SK-N-SH (cell line): ENCODE data around the gene PASK. TPM values are rescaled to one million over a fixed set of nuclear protein-coding genes. Genes with fewer than 3 reads are reported as not detected.

Experiments
- CTCF ChIA-PET: fragments of 300-600, 350-600 bp; formaldehyde crosslinking; extraction: SDS; loops from one replicate; lab custom pipeline; 2021; lab: Yijun Ruan, JAX
- POLR2A ChIA-PET: fragments of 350-600 bp; sonication (Branson Sonifier 250); formaldehyde crosslinking; extraction: SDS; loops from one replicate; lab custom pipeline; 2020; ENCODE audit warnings: antibody characterized with exemption, inconsistent platforms; lab: Yijun Ruan, JAX
- DNase-seq: peaks from one replicate; pipeline ENCODE4 v3.0.0; 2012
- H2AFZ ChIP-seq: fragments of 200-600 bp; sonication (generic); 2 replicates; pipeline ENCODE4 v1.8.1; 2016; ENCODE audit warnings: antibody characterized with exemption, mild to moderate bottlenecking, low read depth
- H3F3A ChIP-seq: fragments of 200-600 bp; sonication (generic); replicated peaks from 2 replicates; pipeline ENCODE3; 2016; ENCODE audit warnings: antibody characterized with exemption, mild to moderate bottlenecking; ENCODE audit not compliant: insufficient read depth
- H3K27ac ChIP-seq, 2 experiments: fragments of 200-500 bp in 1 of 2; fragments of 200-600 bp in 1 of 2; sonication (Bioruptor generic) in 1 of 2; sonication (generic), shearing (Covaris generic) in 1 of 2; 2 replicates each; pipeline versions ENCODE4 v1.5.1 to v1.6.1; 2014 to 2016; ENCODE audit warnings: low read depth in 2 of 2, inconsistent platforms in 1 of 2, low read length in 1 of 2, mild to moderate bottlenecking in 1 of 2, mixed read lengths in 1 of 2
- H3K27me3 ChIP-seq: fragments of 200-600 bp; sonication (generic), shearing (Covaris generic); 2 replicates; pipeline ENCODE4 v1.6.1; 2016; ENCODE audit warnings: mixed run types; ENCODE audit not compliant: insufficient read depth
- H3K36me3 ChIP-seq, 2 experiments: fragments of 200-500 bp in 1 of 2; fragments of 200-600 bp in 1 of 2; sonication (Bioruptor generic) in 1 of 2; sonication (generic) in 1 of 2; replicated peaks in 1 of 2; 2 replicates each; pipeline versions ENCODE3 to v1.5.1; 2014 to 2016; ENCODE audit warnings: low read length in 1 of 2, mild to moderate bottlenecking in 1 of 2; ENCODE audit not compliant: insufficient read depth in 2 of 2, control insufficient read depth in 1 of 2
- H3K4me1 ChIP-seq, 2 experiments: fragments of 200-500 bp in 1 of 2; fragments of 200-600 bp in 1 of 2; sonication (Bioruptor generic) in 1 of 2; sonication (generic), shearing (Covaris generic) in 1 of 2; 2 replicates each; pipeline versions ENCODE4 v1.5.1 to v1.6.1; 2014 to 2016; ENCODE audit warnings: low read depth in 1 of 2, low read length in 1 of 2, mixed run types in 1 of 2; ENCODE audit not compliant: insufficient read depth in 2 of 2, control insufficient read depth in 1 of 2
- H3K4me2 ChIP-seq: fragments of 200-600 bp; sonication (generic), shearing (Covaris generic); 2 replicates; pipeline ENCODE4 v1.6.1; 2017; ENCODE audit warnings: mixed run types
- H3K4me3 ChIP-seq, 2 experiments: fragments of 200-500 bp in 1 of 2; fragments of 200-600 bp in 1 of 2; sonication (Bioruptor generic) in 1 of 2; sonication (generic), shearing (Covaris generic) in 1 of 2; 2 replicates each; pipeline versions ENCODE4 v1.5.1 to v1.8.1; 2014 to 2016; ENCODE audit warnings: low read depth in 2 of 2, inconsistent platforms in 1 of 2, low read length in 1 of 2, mild to moderate bottlenecking in 1 of 2, mixed read lengths in 1 of 2, moderate library complexity in 1 of 2
- H3K79me2 ChIP-seq: fragments of 200-600 bp; sonication (generic); 2 replicates; pipeline ENCODE4 v1.8.1; 2017; ENCODE audit warnings: mild to moderate bottlenecking; ENCODE audit not compliant: insufficient read depth
- H3K9ac ChIP-seq: fragments of 200-600 bp; sonication (generic); 2 replicates; pipeline ENCODE4 v1.6.1; 2017; ENCODE audit warnings: mixed run types
- H3K9me2 ChIP-seq: fragments of 200-600 bp; sonication (generic); 2 replicates; pipeline ENCODE4 v1.6.1; 2017; ENCODE audit warnings: mixed run types
- H3K9me3 ChIP-seq: fragments of 200-600 bp; sonication (generic); 2 replicates; pipeline ENCODE4 v1.6.1; 2017; ENCODE audit warnings: mixed run types, mild to moderate bottlenecking, moderate library complexity
- H4K20me1 ChIP-seq: fragments of 200-600 bp; sonication (generic); 2 replicates; pipeline ENCODE4 v1.6.1; 2017; ENCODE audit warnings: mild to moderate bottlenecking, mixed run types; ENCODE audit not compliant: insufficient read depth
- ELF1 ChIP-seq: IDR thresholded peaks from 2 replicates; pipeline ENCODE4 v1.4.0; 2012
- EP300 ChIP-seq, 2 experiments: IDR thresholded peaks; 2 replicates each; pipeline versions ENCODE4 v1.4.0 to v1.6.1; 2012; ENCODE audit warnings: borderline replicate concordance in 1 of 2, low read depth in 1 of 2, low read length in 1 of 2
- EZH2phosphoT487 ChIP-seq: fragments of 200-600 bp; sonication (generic); IDR thresholded peaks from 2 replicates; pipeline ENCODE4 v1.6.1; 2017; ENCODE audit warnings: low read depth, mixed run types, mild to moderate bottlenecking, antibody characterized with exemption, moderate library complexity, borderline replicate concordance
- JUND ChIP-seq: IDR thresholded peaks from 2 replicates; pipeline ENCODE4 v1.4.0; 2012
- NRF1 ChIP-seq: IDR thresholded peaks from 2 replicates; pipeline ENCODE4 v1.6.1; 2012; ENCODE audit warnings: low read depth, mild to moderate bottlenecking, low read length
- RAD21 ChIP-seq: IDR thresholded peaks from 2 replicates; pipeline ENCODE4 v1.6.1; 2012; ENCODE audit warnings: mild to moderate bottlenecking, low read length
- RXRA ChIP-seq: IDR thresholded peaks from 2 replicates; pipeline ENCODE4 v1.4.0; 2012; ENCODE audit warnings: low read depth, mild to moderate bottlenecking, borderline replicate concordance
- SIN3A ChIP-seq: IDR thresholded peaks from 2 replicates; pipeline ENCODE4 v1.6.1; 2012; ENCODE audit warnings: low read depth, mild to moderate bottlenecking, low read length, moderate library complexity, borderline replicate concordance
- TAF1 ChIP-seq: IDR thresholded peaks from 2 replicates; pipeline ENCODE4 v1.6.1; 2012; ENCODE audit warnings: low read depth, mild to moderate bottlenecking, low read length, moderate library complexity, borderline replicate concordance
- YY1 ChIP-seq: IDR thresholded peaks from 2 replicates; pipeline ENCODE4 v1.4.0; 2012; ENCODE audit warnings: low read depth, mild to moderate bottlenecking
- WGBS: methylation state at CpG from one replicate; pipeline ENCODE4 v1.1.6; 2017; ENCODE audit warnings: low lambda C conversion rate; 5-methylcytosine and 5-hydroxymethylcytosine counted together
- polyA plus RNA-seq, 3 experiments: library from polyadenylated mRNA; depleted of rRNA; stranded (reverse); fragments of >200 nt; gene quantifications; 2 replicates each; pipeline ENCODE4 v1.2.3, GENCODE V29; 2012
- TF ChIP-seq, protein P1 (sequence below): IDR thresholded peaks from 2 replicates; pipeline ENCODE4 v1.4.0; 2012; ENCODE audit warnings: low read depth, borderline replicate concordance
- TF ChIP-seq, protein P2 (sequence below): fragments of 150-350 bp; IDR thresholded peaks from 2 replicates; pipeline ENCODE4 v1.6.1; 2017; ENCODE audit warnings: antibody characterized with exemption, low read length, low read depth, borderline replicate concordance
- TF ChIP-seq, protein P3 (sequence below): IDR thresholded peaks from 2 replicates; pipeline ENCODE4 v1.4.0; 2012; ENCODE audit warnings: low read depth, borderline replicate concordance

Gene PASK
- polyA plus RNA-seq, 1 of the 3 experiments (the other 2 are of a cell fraction): 6.3 TPM

DNA sequence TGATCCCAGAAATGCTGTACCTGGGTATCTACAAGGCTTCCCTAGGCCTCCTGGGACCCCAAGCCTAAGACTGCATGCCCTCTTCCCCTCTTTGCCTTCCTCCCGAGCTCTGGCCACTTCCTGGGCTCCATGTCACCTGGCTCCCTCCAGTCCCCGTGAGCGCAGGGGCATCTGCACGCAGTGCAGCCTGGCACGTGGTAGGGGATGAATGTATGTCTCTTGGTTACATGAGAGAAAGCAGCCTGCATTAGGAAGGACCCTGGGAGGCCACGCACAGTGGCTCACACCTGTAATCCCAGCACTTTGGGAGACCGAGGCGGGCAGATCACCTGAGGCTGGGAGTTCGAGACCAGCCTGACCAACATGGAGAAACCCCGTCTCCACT lies 15.8 kb downstream of the PASK start:
- no peak overlapping the region for H3K9ac ChIP-seq
- no peaks in the 10 kb centered on the region for H3K36me3 ChIP-seq
- DNase-seq: no peak
- no peak overlapping the region for H3K27ac ChIP-seq
- no peak for TF ChIP-seq ELF1
- TF ChIP-seq, protein P1, sequence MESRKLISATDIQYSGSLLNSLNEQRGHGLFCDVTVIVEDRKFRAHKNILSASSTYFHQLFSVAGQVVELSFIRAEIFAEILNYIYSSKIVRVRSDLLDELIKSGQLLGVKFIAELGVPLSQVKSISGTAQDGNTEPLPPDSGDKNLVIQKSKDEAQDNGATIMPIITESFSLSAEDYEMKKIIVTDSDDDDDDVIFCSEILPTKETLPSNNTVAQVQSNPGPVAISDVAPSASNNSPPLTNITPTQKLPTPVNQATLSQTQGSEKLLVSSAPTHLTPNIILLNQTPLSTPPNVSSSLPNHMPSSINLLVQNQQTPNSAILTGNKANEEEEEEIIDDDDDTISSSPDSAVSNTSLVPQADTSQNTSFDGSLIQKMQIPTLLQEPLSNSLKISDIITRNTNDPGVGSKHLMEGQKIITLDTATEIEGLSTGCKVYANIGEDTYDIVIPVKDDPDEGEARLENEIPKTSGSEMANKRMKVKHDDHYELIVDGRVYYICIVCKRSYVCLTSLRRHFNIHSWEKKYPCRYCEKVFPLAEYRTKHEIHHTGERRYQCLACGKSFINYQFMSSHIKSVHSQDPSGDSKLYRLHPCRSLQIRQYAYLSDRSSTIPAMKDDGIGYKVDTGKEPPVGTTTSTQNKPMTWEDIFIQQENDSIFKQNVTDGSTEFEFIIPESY: no peak
- TF ChIP-seq EP300 (IDR thresholded peaks at IDR 0.05; ENCODE audit: borderline replicate concordance in 1 of 2, low read depth in 1 of 2, low read length in 1 of 2): no peak
- TF ChIP-seq, protein P2, sequence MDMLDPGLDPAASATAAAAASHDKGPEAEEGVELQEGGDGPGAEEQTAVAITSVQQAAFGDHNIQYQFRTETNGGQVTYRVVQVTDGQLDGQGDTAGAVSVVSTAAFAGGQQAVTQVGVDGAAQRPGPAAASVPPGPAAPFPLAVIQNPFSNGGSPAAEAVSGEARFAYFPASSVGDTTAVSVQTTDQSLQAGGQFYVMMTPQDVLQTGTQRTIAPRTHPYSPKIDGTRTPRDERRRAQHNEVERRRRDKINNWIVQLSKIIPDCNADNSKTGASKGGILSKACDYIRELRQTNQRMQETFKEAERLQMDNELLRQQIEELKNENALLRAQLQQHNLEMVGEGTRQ: no peak
- no peak for TF ChIP-seq JUND
- TF ChIP-seq EZH2phosphoT487: no peak
- TF ChIP-seq, protein P3, sequence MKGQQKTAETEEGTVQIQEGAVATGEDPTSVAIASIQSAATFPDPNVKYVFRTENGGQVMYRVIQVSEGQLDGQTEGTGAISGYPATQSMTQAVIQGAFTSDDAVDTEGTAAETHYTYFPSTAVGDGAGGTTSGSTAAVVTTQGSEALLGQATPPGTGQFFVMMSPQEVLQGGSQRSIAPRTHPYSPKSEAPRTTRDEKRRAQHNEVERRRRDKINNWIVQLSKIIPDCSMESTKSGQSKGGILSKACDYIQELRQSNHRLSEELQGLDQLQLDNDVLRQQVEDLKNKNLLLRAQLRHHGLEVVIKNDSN: no peak
- TF ChIP-seq YY1: no peak
- CTCF ChIA-PET: interaction anchor here (1.5 kb wide), 1 partner anchor 16 kb away, joined by 3 read pairs; no protein-coding TSS in a partner anchor
- H2AFZ ChIP-seq: no peak overlapping the region
- no peaks in the 10 kb centered on the region for H3K27me3 ChIP-seq
- no peaks in the 10 kb centered on the region for H3K9me2 ChIP-seq
- H3K4me1 ChIP-seq: no peaks in the 10 kb centered on the region
- no peak overlapping the region for H3K4me3 ChIP-seq
- H3K79me2 ChIP-seq: no peaks in the 10 kb centered on the region
- WGBS: 96% methylated on average over 10 of the region's 10 CpGs
- POLR2A ChIA-PET: no interaction called here
- H3K4me2 ChIP-seq: no peak overlapping the region
- H3F3A ChIP-seq: no peaks in the 10 kb centered on the region
- H4K20me1 ChIP-seq: no peaks in the 10 kb centered on the region
- H3K9me3 ChIP-seq: no peaks in the 10 kb centered on the region

DNA sequence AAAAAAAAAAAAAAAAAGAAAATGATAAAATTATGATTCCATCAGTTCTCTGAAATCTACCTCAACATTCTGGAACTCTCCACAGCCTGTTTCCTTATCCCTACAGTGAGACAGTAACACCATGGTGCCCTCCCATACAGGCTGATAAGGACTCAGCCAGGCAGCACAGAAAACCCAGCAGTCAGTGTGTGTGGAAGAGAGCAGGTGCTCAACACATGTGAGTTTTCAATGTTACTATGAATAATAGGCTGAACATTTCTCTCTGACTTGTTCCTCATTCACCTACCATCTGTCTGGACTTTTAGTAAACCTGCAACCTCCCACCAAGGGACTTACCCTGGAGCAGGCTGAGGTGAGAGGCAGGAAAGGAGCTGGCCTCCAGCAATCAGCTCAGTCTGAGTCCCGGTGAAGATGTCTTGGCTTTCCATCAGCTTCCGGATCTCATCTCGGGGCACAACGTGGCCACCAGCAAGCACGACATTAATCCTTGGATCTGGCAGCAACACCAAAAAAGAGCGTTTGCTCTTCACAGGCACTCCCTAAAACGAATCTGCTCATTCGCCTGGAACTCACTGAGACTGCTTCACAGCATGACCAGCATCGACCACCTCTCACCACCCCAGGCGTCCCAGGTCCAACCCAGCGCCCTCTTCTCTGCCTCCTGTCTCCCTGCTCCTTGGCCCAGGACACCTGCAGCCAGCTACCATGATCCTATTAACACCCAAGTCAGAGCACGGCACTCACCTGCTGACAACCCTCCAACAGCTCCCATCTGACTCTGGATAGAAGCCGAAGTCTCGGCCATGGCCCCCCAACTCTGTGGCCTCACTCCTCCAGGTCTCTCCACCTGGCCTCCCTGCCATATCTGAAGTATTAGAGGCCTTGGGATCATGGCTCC lies 16.5 kb downstream of the PASK start:
- Histone ChIP-seq H3F3A (no peaks in the 10 kb centered on the region), H3K9ac (no peak overlapping the region), H3K27ac (no peak overlapping the region), H3K4me2 (no peak overlapping the region), H3K9me3 (no peaks in the 10 kb centered on the region), H3K9me2 (no peaks in the 10 kb centered on the region), H3K79me2 (no peaks in the 10 kb centered on the region), H3K36me3 (no peaks in the 10 kb centered on the region), H3K4me3 (no peak overlapping the region), H2AFZ (no peak overlapping the region), H4K20me1 (no peaks in the 10 kb centered on the region), H3K4me1 (no peaks in the 10 kb centered on the region), H3K27me3 (no peaks in the 10 kb centered on the region)
- TF ChIP-seq TAF1 (no peak), EP300 (IDR thresholded peaks at IDR 0.05; ENCODE audit: borderline replicate concordance in 1 of 2, low read depth in 1 of 2, low read length in 1 of 2) (no peak), RAD21 (no peak), RXRA (no peak), NRF1 (no peak), SIN3A (no peak)
- TF ChIP-seq, protein P3: no peak
- ChIA-PET POLR2A (interaction anchor here (0.9 kb wide), 1 partner anchor 19 kb away, joined by 3 read pairs; no protein-coding TSS in a partner anchor), CTCF (interaction anchor here (1.0 to 1.6 kb wide), 3 partner anchors 17 to 46 kb away, joined by 3 to 4 read pairs (median 3); no protein-coding TSS in a partner anchor)
- WGBS: 91% methylated on average over 12 of the region's 14 CpGs
- no peak for DNase-seq
